ENCODE results near the gene SMC1A.

The SMC1A gene

DNA sequence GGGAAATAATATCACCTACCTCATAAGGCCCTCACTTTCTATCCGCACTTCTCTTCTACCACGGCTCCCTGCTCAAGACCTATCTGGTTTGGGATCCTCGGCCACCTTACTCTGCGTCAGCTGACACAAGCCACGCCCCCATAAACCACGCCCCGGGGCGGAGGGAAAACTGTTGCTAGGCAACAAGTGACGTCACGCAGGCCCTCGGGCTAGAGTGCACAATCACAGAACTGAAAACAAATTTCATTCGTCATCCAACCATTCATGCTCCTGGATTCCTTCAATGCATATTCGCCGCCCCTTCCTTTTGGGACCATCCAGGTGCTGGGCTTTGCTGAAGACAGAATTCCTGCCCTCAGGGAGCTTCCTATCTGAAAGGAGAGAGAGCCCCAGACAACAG, 66.3 kb downstream of the SMC1A start:
- H3K27ac ChIP-seq (ENCODE audit: low read length): no peak overlapping the region
- H3K4me1 ChIP-seq (ENCODE audit: control insufficient read depth, insufficient read depth, low read length): no peaks in the 10 kb centered on the region
- no peak overlapping the region for H3K4me3 ChIP-seq (ENCODE audit: low read length)
- DNase-seq (ENCODE audit: low read depth, low spot score): no peak
- H3K36me3 ChIP-seq (ENCODE audit: control insufficient read depth, insufficient read depth, low read length): no peaks in the 10 kb centered on the region
- no peaks in the 10 kb centered on the region for H3K9me3 ChIP-seq (ENCODE audit: control insufficient read depth, insufficient read depth, low read length)
- no peaks in the 10 kb centered on the region for H3K27me3 ChIP-seq (ENCODE audit: control insufficient read depth, insufficient read depth, low read length)
- WGBS (ENCODE audit: insufficient coverage, insufficient read length): no CpG with 5 or more reads among the region's 14 CpGs

DNA sequence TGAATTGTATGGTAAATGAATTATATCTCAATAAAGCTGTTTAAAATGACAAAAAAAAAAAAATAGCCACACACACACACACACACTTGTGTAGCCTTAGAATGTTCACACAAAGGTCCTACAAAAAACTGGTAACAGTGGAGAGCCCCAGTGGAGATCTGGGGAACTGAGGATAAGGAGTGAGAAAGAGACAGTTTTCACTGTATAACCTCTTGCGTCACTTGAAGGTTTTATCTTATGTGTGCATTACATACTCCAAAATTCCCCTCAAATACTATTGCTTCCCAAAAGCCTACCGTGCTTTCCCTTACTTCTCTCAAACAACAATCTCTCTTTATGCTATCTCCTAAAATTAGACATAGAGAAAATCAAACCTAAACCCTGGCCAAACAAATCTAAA, 67.8 kb downstream of the SMC1A start:
- no CpG with 5 or more reads among the region's 2 CpGs for WGBS (ENCODE audit: insufficient coverage, insufficient read length)
- H3K4me1 ChIP-seq (ENCODE audit: control insufficient read depth, insufficient read depth, low read length): no peaks in the 10 kb centered on the region
- no peaks in the 10 kb centered on the region for H3K27me3 ChIP-seq (ENCODE audit: control insufficient read depth, insufficient read depth, low read length)
- no peaks in the 10 kb centered on the region for H3K36me3 ChIP-seq (ENCODE audit: control insufficient read depth, insufficient read depth, low read length)
- DNase-seq (ENCODE audit: low read depth, low spot score): no peak
- H3K9me3 ChIP-seq (ENCODE audit: control insufficient read depth, insufficient read depth, low read length): no peaks in the 10 kb centered on the region
- H3K4me3 ChIP-seq (ENCODE audit: low read length): no peak overlapping the region
- no peak overlapping the region for H3K27ac ChIP-seq (ENCODE audit: low read length)

DNA sequence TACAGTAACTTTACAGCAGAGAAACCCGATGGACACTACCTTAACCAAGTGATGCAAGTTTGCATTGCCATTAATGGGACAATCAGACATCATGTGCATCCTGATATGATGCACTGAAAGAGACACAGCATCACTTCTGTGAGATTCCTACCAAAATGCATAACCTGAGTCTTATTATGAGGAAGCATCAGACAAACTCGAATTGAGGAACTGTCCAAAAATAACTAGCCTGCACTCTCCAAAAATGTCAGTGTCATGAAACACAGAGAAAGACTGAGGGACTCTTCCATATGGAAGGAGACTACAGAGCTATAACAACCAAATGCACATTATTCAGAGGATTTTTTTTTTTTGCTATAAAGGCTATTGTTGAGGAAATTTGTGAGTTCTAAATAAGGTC, 74.5 kb downstream of the SMC1A start:
- WGBS (ENCODE audit: insufficient coverage, insufficient read length): no CpG with 5 or more reads among the region's 2 CpGs
- Histone ChIP-seq H3K4me3 (ENCODE audit: low read length) (no peak overlapping the region), H3K4me1 (ENCODE audit: control insufficient read depth, insufficient read depth, low read length) (no peaks in the 10 kb centered on the region), H3K27me3 (ENCODE audit: control insufficient read depth, insufficient read depth, low read length) (no peaks in the 10 kb centered on the region), H3K36me3 (ENCODE audit: control insufficient read depth, insufficient read depth, low read length) (no peaks in the 10 kb centered on the region), H3K9me3 (ENCODE audit: control insufficient read depth, insufficient read depth, low read length) (no peaks in the 10 kb centered on the region), H3K27ac (ENCODE audit: low read length) (no peak overlapping the region)
- no peak for DNase-seq (ENCODE audit: low read depth, low spot score)

DNA sequence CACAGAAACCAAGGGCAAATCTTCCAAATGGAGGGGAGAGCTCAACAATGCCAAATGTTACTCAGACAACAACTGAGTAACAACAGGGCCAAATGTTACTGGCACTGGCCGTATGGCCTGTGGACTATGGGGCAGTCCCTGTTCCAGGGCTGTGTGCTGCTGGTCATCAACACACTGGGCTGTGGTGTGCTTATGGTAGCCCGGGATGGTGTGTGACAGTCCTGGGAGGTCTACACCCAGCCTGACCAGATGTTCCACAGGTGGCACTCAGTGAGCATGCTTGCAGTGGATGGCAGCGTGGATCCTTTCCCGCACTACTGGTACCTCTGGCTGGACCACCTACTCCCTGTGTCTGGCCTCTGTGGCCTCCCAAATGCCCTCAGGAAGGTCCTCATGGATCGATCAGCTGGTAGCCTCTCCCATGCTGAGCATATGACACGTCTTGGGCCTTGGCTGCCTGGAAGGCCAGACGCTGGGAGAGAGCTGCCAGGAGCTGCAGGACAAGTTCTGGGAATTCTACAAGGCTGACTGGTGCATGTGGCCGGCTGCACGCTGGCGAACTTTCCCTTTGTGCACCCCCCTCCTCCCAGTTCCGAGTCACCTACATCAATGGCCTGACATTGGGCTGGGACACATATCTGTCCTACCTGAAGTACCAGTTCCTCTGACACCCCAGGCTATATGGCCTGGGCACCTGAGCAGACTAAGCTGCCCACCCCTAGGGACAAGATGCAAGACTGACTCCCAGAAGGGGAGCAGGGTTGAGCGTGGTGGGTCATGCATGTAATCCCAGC, 81.4 kb downstream of the SMC1A start:
- Histone ChIP-seq H3K27ac (ENCODE audit: low read length) (no peak overlapping the region), H3K36me3 (ENCODE audit: control insufficient read depth, insufficient read depth, low read length) (no peaks in the 10 kb centered on the region), H3K4me1 (ENCODE audit: control insufficient read depth, insufficient read depth, low read length) (no peaks in the 10 kb centered on the region), H3K27me3 (ENCODE audit: control insufficient read depth, insufficient read depth, low read length) (no peaks in the 10 kb centered on the region), H3K4me3 (ENCODE audit: low read length) (no peak overlapping the region), H3K9me3 (ENCODE audit: control insufficient read depth, insufficient read depth, low read length) (no peaks in the 10 kb centered on the region)
- WGBS (ENCODE audit: insufficient coverage, insufficient read length): no CpG with 5 or more reads among the region's 12 CpGs
- DNase-seq (ENCODE audit: low read depth, low spot score): no peak

DNA sequence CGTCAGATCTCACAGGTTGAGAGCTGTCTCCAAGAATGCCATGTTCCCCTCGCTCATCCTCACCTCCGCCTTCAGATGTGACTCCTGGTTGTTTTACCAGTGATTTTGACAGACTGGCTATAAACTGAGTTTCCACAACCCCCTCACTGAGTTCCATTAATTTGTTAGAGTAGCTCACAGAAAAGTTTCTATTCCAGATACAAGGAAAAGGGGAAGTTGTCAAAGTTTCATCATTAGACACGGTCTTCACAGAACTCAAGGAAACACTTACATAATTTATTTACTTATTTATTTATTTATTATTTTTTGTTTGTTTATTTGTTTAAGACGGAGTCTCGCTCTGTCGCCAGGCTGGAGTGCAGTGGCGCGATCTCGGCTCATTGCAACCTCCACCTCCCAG, 85.4 kb downstream of the SMC1A start:
- no CpG with 5 or more reads among the region's 10 CpGs for WGBS (ENCODE audit: insufficient coverage, insufficient read length)
- DNase-seq (ENCODE audit: low read depth, low spot score): no peak
- Histone ChIP-seq H3K4me1 (ENCODE audit: control insufficient read depth, insufficient read depth, low read length) (no peaks in the 10 kb centered on the region), H3K27ac (ENCODE audit: low read length) (no peak overlapping the region), H3K36me3 (ENCODE audit: control insufficient read depth, insufficient read depth, low read length) (no peaks in the 10 kb centered on the region), H3K9me3 (ENCODE audit: control insufficient read depth, insufficient read depth, low read length) (no peaks in the 10 kb centered on the region), H3K27me3 (ENCODE audit: control insufficient read depth, insufficient read depth, low read length) (no peaks in the 10 kb centered on the region), H3K4me3 (ENCODE audit: low read length) (no peak overlapping the region)

GRCh38 chrX:53333853-53334252, 88.6 kb downstream of the SMC1A start:
- Histone ChIP-seq H3K9me3 (ENCODE audit: control insufficient read depth, insufficient read depth, low read length) (no peaks in the 10 kb centered on the region), H3K4me3 (ENCODE audit: low read length) (no peak overlapping the region), H3K27ac (ENCODE audit: low read length) (no peak overlapping the region), H3K36me3 (ENCODE audit: control insufficient read depth, insufficient read depth, low read length) (no peaks in the 10 kb centered on the region), H3K4me1 (ENCODE audit: control insufficient read depth, insufficient read depth, low read length) (no peaks in the 10 kb centered on the region), H3K27me3 (ENCODE audit: control insufficient read depth, insufficient read depth, low read length) (no peaks in the 10 kb centered on the region)
- WGBS (ENCODE audit: insufficient coverage, insufficient read length): no CpG with 5 or more reads among the region's 3 CpGs
- no peak for DNase-seq (ENCODE audit: low read depth, low spot score)

DNA sequence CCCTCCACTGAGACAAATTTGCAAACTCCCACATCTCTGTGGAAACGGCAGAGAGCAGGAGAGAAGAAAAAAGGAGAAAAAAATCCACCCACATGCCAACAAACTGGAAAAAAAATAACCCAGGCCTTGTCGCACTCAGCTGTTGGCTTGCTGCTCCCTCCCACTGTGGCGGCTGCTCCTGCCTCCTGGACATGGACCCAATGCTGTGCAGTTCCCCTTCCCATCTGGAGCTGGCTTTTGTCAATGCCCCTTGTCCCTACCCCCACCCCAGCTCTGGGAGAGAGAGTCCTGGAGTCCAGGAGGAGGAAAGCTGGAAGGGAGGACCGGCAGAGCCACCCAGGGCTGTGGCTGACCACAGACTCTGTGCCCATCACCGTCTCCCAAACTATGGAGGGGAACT, 90.2 kb downstream of the SMC1A start:
- H3K27me3 ChIP-seq (ENCODE audit: control insufficient read depth, insufficient read depth, low read length): no peaks in the 10 kb centered on the region
- H3K4me3 ChIP-seq (ENCODE audit: low read length): no peak overlapping the region
- H3K4me1 ChIP-seq (ENCODE audit: control insufficient read depth, insufficient read depth, low read length): no peaks in the 10 kb centered on the region
- H3K9me3 ChIP-seq (ENCODE audit: control insufficient read depth, insufficient read depth, low read length): no peaks in the 10 kb centered on the region
- WGBS (ENCODE audit: insufficient coverage, insufficient read length): no CpG with 5 or more reads among the region's 5 CpGs
- no peak for DNase-seq (ENCODE audit: low read depth, low spot score)
- no peak overlapping the region for H3K27ac ChIP-seq (ENCODE audit: low read length)
- no peaks in the 10 kb centered on the region for H3K36me3 ChIP-seq (ENCODE audit: control insufficient read depth, insufficient read depth, low read length)

- Histone ChIP-seq H3K36me3 (ENCODE audit: control insufficient read depth, insufficient read depth, low read length) (no peaks in the 10 kb centered on the region), H3K9me3 (ENCODE audit: control insufficient read depth, insufficient read depth, low read length) (no peaks in the 10 kb centered on the region), H3K27me3 (ENCODE audit: control insufficient read depth, insufficient read depth, low read length) (no peaks in the 10 kb centered on the region), H3K4me1 (ENCODE audit: control insufficient read depth, insufficient read depth, low read length) (no peaks in the 10 kb centered on the region), H3K4me3 (ENCODE audit: low read length) (no peak overlapping the region), H3K27ac (ENCODE audit: low read length) (no peak overlapping the region)
- WGBS (ENCODE audit: insufficient coverage, insufficient read length): no CpG with 5 or more reads among the region's 10 CpGs
- no peak for DNase-seq (ENCODE audit: low read depth, low spot score)
Measured at GRCh38 chrX:53330331-53330730, 92.1 kb downstream of the SMC1A start.

- Histone ChIP-seq H3K36me3 (ENCODE audit: control insufficient read depth, insufficient read depth, low read length) (no peaks in the 10 kb centered on the region), H3K27ac (ENCODE audit: low read length) (no peak overlapping the region), H3K4me1 (ENCODE audit: control insufficient read depth, insufficient read depth, low read length) (no peaks in the 10 kb centered on the region), H3K27me3 (ENCODE audit: control insufficient read depth, insufficient read depth, low read length) (peaks cover 2% of the 10 kb centered on the region; the same call in 1 of the 2 replicates), H3K4me3 (ENCODE audit: low read length) (no peak overlapping the region), H3K9me3 (ENCODE audit: control insufficient read depth, insufficient read depth, low read length) (no peaks in the 10 kb centered on the region)
- no peak for DNase-seq (ENCODE audit: low read depth, low spot score)
- no CpG with 5 or more reads among the region's 1 CpG for WGBS (ENCODE audit: insufficient coverage, insufficient read length)
Measured at GRCh38 chrX:53324803-53325202, 97.7 kb downstream of the SMC1A start.
